22Rv1 (cell line): ENCODE measurements around the gene BZW2.

Experiments used
- ZFX ChIP-seq: fragments of 450-650 bp; IDR thresholded peaks from 2 replicates; pipeline ENCODE4 v1.6.1; 2017; ENCODE audit warnings: antibody characterized with exemption, borderline replicate concordance
- TF ChIP-seq, protein P1 (sequence below): fragments of 450-650 bp; IDR thresholded peaks from 2 replicates; pipeline ENCODE4 v1.5.1; 2017; ENCODE audit warnings: mild to moderate bottlenecking

DNA sequence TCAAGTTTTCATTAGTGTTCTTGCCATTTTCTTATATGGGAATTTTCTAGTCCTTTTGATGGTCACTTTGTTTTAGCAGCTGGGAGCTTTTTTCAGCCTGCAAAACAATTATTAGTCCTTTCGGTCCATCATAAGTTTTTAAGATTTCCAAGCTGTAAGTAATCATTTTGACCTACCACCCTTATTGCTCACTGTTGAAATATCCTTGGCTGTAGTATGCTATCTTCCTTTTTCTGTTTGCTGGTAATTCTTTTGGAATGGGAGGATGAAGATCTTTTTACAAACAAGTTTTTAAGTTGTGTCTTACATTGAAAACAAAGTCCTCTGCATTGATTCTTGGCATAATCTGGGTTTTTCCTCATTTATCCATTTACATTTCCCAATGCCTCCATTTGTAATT, 24.0 kb downstream of the BZW2 start:
- TF ChIP-seq, protein P1, sequence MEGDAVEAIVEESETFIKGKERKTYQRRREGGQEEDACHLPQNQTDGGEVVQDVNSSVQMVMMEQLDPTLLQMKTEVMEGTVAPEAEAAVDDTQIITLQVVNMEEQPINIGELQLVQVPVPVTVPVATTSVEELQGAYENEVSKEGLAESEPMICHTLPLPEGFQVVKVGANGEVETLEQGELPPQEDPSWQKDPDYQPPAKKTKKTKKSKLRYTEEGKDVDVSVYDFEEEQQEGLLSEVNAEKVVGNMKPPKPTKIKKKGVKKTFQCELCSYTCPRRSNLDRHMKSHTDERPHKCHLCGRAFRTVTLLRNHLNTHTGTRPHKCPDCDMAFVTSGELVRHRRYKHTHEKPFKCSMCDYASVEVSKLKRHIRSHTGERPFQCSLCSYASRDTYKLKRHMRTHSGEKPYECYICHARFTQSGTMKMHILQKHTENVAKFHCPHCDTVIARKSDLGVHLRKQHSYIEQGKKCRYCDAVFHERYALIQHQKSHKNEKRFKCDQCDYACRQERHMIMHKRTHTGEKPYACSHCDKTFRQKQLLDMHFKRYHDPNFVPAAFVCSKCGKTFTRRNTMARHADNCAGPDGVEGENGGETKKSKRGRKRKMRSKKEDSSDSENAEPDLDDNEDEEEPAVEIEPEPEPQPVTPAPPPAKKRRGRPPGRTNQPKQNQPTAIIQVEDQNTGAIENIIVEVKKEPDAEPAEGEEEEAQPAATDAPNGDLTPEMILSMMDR, result no peak
- no peak for TF ChIP-seq ZFX
